Uterus (tissue), 4 donors: ENCODE measurements around the gene LRP6. TPM values are rescaled to one million over a fixed set of nuclear protein-coding genes. Genes with fewer than 3 reads are reported as not detected.

Source experiments
- DNase-seq, 2 donors: peaks; one replicate each; pipeline ENCODE4 v3.0.0-alpha.2; 2019 to 2020
- H3K27ac ChIP-seq, 2 donors: fragments of 200-600 bp; sonication (generic); 1 replicate in 1 of 2; 2 replicates in 1 of 2; pipeline ENCODE4 v1.5.1; 2016 to 2018
- H3K27me3 ChIP-seq, 2 donors: fragments of 200-600 bp; sonication (generic); one replicate each; pipeline ENCODE4 v1.5.1; 2018 to 2019; ENCODE audit warnings: control low read depth in 1 of 2
- H3K36me3 ChIP-seq, 2 donors: fragments of 200-600 bp; sonication (generic); one replicate each; pipeline ENCODE4 v1.5.1; 2019; ENCODE audit warnings: control low read depth in 1 of 2
- H3K4me1 ChIP-seq, 2 donors: fragments of 200-600 bp; sonication (generic); one replicate each; pipeline ENCODE4 v1.5.1; 2018 to 2019; ENCODE audit warnings: control low read depth in 1 of 2
- H3K4me3 ChIP-seq, 2 donors: fragments of 200-600 bp; sonication (generic); 1 replicate in 1 of 2; 2 replicates in 1 of 2; pipeline ENCODE4 v1.5.1; 2018 to 2019; ENCODE audit warnings: mild to moderate bottlenecking in 1 of 2
- H3K9me3 ChIP-seq, 2 donors: fragments of 200-600 bp; sonication (generic); one replicate each; pipeline ENCODE4 v1.5.1; 2019; ENCODE audit warnings: control low read depth in 1 of 2
- POLR2A ChIP-seq, 2 donors: fragments of 450-650 bp; IDR thresholded peaks; one replicate each; pipeline ENCODE4 v1.6.1; 2016; ENCODE audit warnings: antibody characterized with exemption in 2 of 2, mild to moderate bottlenecking in 1 of 2, moderate library complexity in 1 of 2
- intact Hi-C: fragments of 100-400 bp; cut with DNase I; formaldehyde crosslinking; loops from one replicate; pipeline ENCODE4 v1.15.1; 2023; ENCODE audit warnings: low total_unique reads
- total RNA-seq, 4 donors: library from RNA; depleted of rRNA in 3 of 4; stranded (reverse); fragments of >200 nt in 3 of 4; gene quantifications; one replicate each; pipeline versions ENCODE4 v1.1.0 to v1.2.4, GENCODE V29; 2014 to 2023
- TF ChIP-seq, protein P1 (sequence below), 4 experiments: fragments of 200-600 bp in 2 of 4; fragments of 450-650 bp in 2 of 4; sonication (generic) in 2 of 4; IDR thresholded peaks; one replicate each; pipeline ENCODE4 v1.5.1; 2016 to 2019; ENCODE audit warnings: antibody characterized with exemption in 4 of 4, mild to moderate bottlenecking in 2 of 4, moderate library complexity in 1 of 4
- donor health status: DM: yes; HTN: yes; CAD: no.

The LRP6 gene
- total RNA-seq, 4 donors from 2014 or later, result 18.7 to 141 (median 50.1) TPM

DNA sequence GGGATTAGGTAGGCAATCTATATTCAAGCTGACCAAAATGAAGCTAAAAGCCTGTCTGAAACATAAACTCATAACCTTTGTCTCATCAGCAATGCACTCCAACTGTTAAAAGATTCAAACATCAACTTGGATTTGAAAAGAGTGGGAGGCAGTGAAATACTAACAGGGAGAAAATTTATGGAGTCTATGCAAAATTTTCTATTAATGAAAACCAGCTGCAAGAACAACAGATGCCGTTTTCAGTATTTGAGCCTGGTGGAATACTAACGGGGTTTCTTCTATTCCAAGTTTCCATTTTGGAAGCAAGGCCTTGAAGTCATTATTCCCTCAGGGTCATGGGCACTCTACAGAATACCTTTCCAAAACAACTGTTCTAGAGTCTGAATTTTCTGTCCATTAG lies 88.3 kb downstream of the LRP6 start:
- intact Hi-C loops, result no loop called here
- DNase-seq, result no peak
- no peaks in the 10 kb centered on the region for H3K9me3 ChIP-seq
- peak overlapping the region in 1 of 2 donors; percentile 8 for H3K27ac ChIP-seq
- H3K4me1 ChIP-seq, result peaks cover 0 to under 1% of the 10 kb centered on the region in 2 donors
- no peak overlapping the region for H3K4me3 ChIP-seq
- no peaks in the 10 kb centered on the region for H3K27me3 ChIP-seq
- TF ChIP-seq POLR2A (IDR thresholded peaks at IDR 0.05), result no peak
- TF ChIP-seq, protein P1, sequence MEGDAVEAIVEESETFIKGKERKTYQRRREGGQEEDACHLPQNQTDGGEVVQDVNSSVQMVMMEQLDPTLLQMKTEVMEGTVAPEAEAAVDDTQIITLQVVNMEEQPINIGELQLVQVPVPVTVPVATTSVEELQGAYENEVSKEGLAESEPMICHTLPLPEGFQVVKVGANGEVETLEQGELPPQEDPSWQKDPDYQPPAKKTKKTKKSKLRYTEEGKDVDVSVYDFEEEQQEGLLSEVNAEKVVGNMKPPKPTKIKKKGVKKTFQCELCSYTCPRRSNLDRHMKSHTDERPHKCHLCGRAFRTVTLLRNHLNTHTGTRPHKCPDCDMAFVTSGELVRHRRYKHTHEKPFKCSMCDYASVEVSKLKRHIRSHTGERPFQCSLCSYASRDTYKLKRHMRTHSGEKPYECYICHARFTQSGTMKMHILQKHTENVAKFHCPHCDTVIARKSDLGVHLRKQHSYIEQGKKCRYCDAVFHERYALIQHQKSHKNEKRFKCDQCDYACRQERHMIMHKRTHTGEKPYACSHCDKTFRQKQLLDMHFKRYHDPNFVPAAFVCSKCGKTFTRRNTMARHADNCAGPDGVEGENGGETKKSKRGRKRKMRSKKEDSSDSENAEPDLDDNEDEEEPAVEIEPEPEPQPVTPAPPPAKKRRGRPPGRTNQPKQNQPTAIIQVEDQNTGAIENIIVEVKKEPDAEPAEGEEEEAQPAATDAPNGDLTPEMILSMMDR (IDR thresholded peaks at IDR 0.05), result no peak
- H3K36me3 ChIP-seq, result no peaks in the 10 kb centered on the region

DNA sequence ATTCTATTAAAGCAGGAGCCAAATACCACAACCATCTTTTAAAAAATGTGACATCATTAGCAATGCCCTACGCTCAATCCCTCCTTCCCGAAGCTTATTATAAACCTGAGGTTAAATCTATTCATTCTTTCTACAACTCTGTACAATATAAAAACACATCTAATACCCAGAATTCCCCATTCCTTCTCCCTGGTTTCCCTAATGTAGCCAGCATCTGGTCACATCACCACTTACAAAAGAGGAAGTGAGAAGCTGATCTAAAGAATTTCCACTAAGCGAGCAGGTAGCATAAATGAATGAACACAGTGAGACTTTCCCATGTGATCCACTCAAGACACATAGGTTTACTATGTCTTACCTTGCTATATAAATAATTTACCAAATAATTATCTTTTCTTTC lies 90.4 kb downstream of the LRP6 start:
- TF ChIP-seq, protein P1 (IDR thresholded peaks at IDR 0.05), result no peak
- no peak for TF ChIP-seq POLR2A (IDR thresholded peaks at IDR 0.05)
- no peak for DNase-seq
- Histone ChIP-seq H3K36me3 (no peaks in the 10 kb centered on the region), H3K4me3 (no peak overlapping the region), H3K9me3 (no peaks in the 10 kb centered on the region), H3K4me1 (no peaks in the 10 kb centered on the region), H3K27ac (no peak overlapping the region), H3K27me3 (no peaks in the 10 kb centered on the region)
- intact Hi-C loops, result no loop called here

GRCh38 chr12:12171991-12172511 lies 94.8 kb downstream of the LRP6 start:
- Histone ChIP-seq H3K9me3 (no peaks in the 10 kb centered on the region), H3K4me1 (no peaks in the 10 kb centered on the region), H3K36me3 (no peaks in the 10 kb centered on the region), H3K27ac (no peak overlapping the region), H3K4me3 (no peak overlapping the region), H3K27me3 (no peaks in the 10 kb centered on the region)
- intact Hi-C loops, result no loop called here
- no peak for TF ChIP-seq POLR2A (IDR thresholded peaks at IDR 0.05)
- TF ChIP-seq, protein P1 (IDR thresholded peaks at IDR 0.05), result no peak
- no peak for DNase-seq

- Histone ChIP-seq H3K4me3 (no peak overlapping the region), H3K9me3 (no peaks in the 10 kb centered on the region), H3K36me3 (no peaks in the 10 kb centered on the region), H3K4me1 (no peaks in the 10 kb centered on the region), H3K27me3 (no peaks in the 10 kb centered on the region), H3K27ac (no peak overlapping the region)
- intact Hi-C loops, result no loop called here
- no peak for DNase-seq
- TF ChIP-seq, protein P1 (IDR thresholded peaks at IDR 0.05), result no peak
- TF ChIP-seq POLR2A (IDR thresholded peaks at IDR 0.05), result no peak
Observed at GRCh38 chr12:12167847-12168246, 99.0 kb downstream of the LRP6 start.

DNA sequence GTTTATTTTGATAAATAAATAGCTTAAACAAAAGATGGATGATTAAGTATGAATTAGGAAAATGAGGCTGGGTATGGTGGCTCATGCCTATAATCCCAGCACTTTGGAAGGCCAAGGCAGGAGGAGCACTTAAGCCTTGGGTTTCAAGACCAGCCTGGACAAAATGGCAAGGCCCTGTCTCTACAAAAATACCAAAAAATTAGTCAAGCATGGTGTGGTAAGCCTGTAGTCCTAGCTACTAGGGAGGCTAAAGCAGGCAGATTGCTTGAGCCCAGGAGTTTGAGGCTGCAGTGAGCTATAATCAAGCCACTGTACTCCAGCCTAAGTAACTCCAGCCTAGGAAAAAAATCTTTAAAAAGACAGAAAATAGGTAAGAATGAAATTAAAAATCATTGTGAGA lies 100.1 kb downstream of the LRP6 start:
- H3K36me3 ChIP-seq, result no peaks in the 10 kb centered on the region
- intact Hi-C loops, result no loop called here
- H3K27ac ChIP-seq, result no peak overlapping the region
- no peaks in the 10 kb centered on the region for H3K4me1 ChIP-seq
- no peak overlapping the region for H3K4me3 ChIP-seq
- no peak for DNase-seq
- no peaks in the 10 kb centered on the region for H3K27me3 ChIP-seq
- TF ChIP-seq POLR2A (IDR thresholded peaks at IDR 0.05), result no peak
- TF ChIP-seq, protein P1 (IDR thresholded peaks at IDR 0.05), result no peak
- H3K9me3 ChIP-seq, result no peaks in the 10 kb centered on the region
